Stimulated activated CD4-positive, alpha-beta T cell treated with anti-CD3 and anti-CD28 coated beads, Interleukin-4, amount 100 ng/mL, for 48 hours (primary cell): ENCODE data around the gene DHRS2.
"Not testable (repeated sequence)": the region's sequence is repeated elsewhere in the genome, so short reads cannot be mapped to it uniquely, and the experiment has no call there.

Experiments
- DNase-seq, 2 donors: peaks; one replicate each; pipeline ENCODE4 v3.0.0-alpha.2; 2020; ENCODE audit warnings: low read depth in 2 of 2

Gene DHRS2

GRCh38 chr14:23648764-23649460 is 12.7 kb downstream of the DHRS2 start:
- DNase-seq, result no peak

- DNase-seq, result no peak
These were observed 14.3 kb downstream of the DHRS2 start for GRCh38 chr14:23650506-23650905.

GRCh38 chr14:23653051-23653450 is 16.9 kb downstream of the DHRS2 start:
- DNase-seq, result no peak

- no peak for DNase-seq
These were observed 18.1 kb downstream of the DHRS2 start for GRCh38 chr14:23654231-23654630.

GRCh38 chr14:23657959-23658470 is 21.9 kb downstream of the DHRS2 start:
- no peak for DNase-seq

GRCh38 chr14:23660290-23661226 is 24.4 kb downstream of the DHRS2 start:
- DNase-seq, result no peak

- DNase-seq, result no peak
These were observed 25.4 kb downstream of the DHRS2 start for GRCh38 chr14:23661542-23661941.

GRCh38 chr14:23663127-23663526 is 27.0 kb downstream of the DHRS2 start:
- DNase-seq, result no peak

- no peak for DNase-seq
These were observed 27.5 kb downstream of the DHRS2 start for GRCh38 chr14:23663711-23664110.

- DNase-seq, result no peak
These were observed 28.2 kb downstream of the DHRS2 start for GRCh38 chr14:23664207-23664885.

GRCh38 chr14:23665302-23666016 is 29.3 kb downstream of the DHRS2 start:
- no peak for DNase-seq

GRCh38 chr14:23667134-23667533 is 31.0 kb downstream of the DHRS2 start:
- no peak for DNase-seq

- no peak for DNase-seq
These were observed 33.3 kb downstream of the DHRS2 start for GRCh38 chr14:23669441-23669840.

GRCh38 chr14:23670481-23670880 is 34.3 kb downstream of the DHRS2 start:
- no peak for DNase-seq

- no peak for DNase-seq
These were observed 36.0 kb downstream of the DHRS2 start for GRCh38 chr14:23672200-23672599.

GRCh38 chr14:23675337-23675736 is 39.2 kb downstream of the DHRS2 start:
- no peak for DNase-seq

GRCh38 chr14:23675906-23676305 is 39.7 kb downstream of the DHRS2 start:
- DNase-seq, result no peak

GRCh38 chr14:23681337-23681736 is 45.2 kb downstream of the DHRS2 start:
- DNase-seq, result no peak

- DNase-seq, result not testable (repeated sequence)
These were observed 53.7 kb downstream of the DHRS2 start for GRCh38 chr14:23689709-23690514.

- DNase-seq, result no peak
These were observed 56.3 kb downstream of the DHRS2 start for GRCh38 chr14:23692416-23692815.
